ENCODE measurements around the gene UPF3A. TPM values are rescaled to one million over a fixed set of nuclear protein-coding genes. Genes with fewer than 3 reads are reported as not detected.
"Not testable (repeated sequence)": the region's sequence is repeated elsewhere in the genome, so short reads cannot be mapped to it uniquely, and the experiment has no call there.

Gene UPF3A
- total RNA-seq, 6 experiments from 2014 or later: 10.6 to 24.3 (median 14.8) TPM

DNA sequence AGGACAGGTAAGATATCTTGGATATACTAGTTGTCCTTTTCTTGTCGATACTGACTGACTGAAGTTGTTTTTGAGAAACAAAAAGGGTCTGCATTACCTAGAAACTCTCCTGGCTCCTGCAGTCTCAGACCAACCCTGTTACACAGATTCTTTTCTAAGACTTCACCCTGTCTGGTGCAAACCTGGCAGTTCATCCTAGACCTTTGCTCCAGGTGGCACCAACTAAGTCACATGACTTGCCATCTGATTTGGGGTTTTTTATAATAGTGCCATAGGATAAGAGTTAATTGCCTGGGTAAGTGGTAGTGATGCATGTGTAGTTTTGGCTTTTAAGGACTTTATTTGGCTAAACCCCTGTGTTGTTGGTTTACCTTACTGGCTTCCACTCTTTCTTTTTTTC lies 47.2 kb downstream of the UPF3A start:
- ATAC-seq: peak; percentile 59 to 81 (median 69)
- Histone ChIP-seq H3K9me3 (no peaks in the 10 kb centered on the region), H3K27ac (no peak overlapping the region), H3K27me3 (no peaks in the 10 kb centered on the region), H3K4me1 (peaks cover 0 to 9% (median 3%) of the 10 kb centered on the region in 4 donors), H3K4me3 (no peak overlapping the region), H3K36me3 (peaks cover 0 to 12% (median 8%) of the 10 kb centered on the region in 4 donors)
- intact Hi-C loops (cut with DNase I): no loop called here
- 100% methylated on average over 1 of the region's 1 CpG for WGBS (ENCODE audit: insufficient coverage, low coverage, low lambda C conversion rate, missing lambda C conversion rate)
- DNase-seq: no peak
- TF ChIP-seq, protein P1, sequence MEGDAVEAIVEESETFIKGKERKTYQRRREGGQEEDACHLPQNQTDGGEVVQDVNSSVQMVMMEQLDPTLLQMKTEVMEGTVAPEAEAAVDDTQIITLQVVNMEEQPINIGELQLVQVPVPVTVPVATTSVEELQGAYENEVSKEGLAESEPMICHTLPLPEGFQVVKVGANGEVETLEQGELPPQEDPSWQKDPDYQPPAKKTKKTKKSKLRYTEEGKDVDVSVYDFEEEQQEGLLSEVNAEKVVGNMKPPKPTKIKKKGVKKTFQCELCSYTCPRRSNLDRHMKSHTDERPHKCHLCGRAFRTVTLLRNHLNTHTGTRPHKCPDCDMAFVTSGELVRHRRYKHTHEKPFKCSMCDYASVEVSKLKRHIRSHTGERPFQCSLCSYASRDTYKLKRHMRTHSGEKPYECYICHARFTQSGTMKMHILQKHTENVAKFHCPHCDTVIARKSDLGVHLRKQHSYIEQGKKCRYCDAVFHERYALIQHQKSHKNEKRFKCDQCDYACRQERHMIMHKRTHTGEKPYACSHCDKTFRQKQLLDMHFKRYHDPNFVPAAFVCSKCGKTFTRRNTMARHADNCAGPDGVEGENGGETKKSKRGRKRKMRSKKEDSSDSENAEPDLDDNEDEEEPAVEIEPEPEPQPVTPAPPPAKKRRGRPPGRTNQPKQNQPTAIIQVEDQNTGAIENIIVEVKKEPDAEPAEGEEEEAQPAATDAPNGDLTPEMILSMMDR (IDR thresholded peaks at IDR 0.05): no peak
- no peak for TF ChIP-seq POLR2A (IDR thresholded peaks at IDR 0.05)

DNA sequence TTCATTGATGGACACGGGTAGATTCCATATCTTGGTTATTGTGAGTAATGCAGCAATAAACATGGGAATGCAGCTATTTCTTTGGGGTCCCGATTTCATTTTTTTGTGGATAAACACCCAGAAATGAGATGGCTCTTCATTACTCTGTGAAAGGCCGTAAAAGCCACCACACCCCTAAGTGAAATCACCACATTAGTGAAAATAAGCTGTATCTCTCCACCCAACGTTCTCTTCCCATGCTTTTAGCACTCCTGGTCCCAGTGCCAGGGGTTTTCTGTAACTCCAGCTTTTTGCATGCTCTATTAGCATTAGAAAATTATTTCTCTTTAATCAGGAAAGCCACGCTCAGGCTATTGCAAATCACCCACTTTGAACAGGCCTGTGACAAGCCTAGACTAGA lies 48.7 kb downstream of the UPF3A start:
- intact Hi-C loops (cut with DNase I): no loop called here
- Histone ChIP-seq H3K27me3 (no peaks in the 10 kb centered on the region), H3K4me1 (peaks cover 0 to 9% (median 3%) of the 10 kb centered on the region in 4 donors), H3K27ac (no peak overlapping the region), H3K9me3 (no peaks in the 10 kb centered on the region), H3K36me3 (no peaks in the 10 kb centered on the region), H3K4me3 (no peak overlapping the region)
- 98% methylated on average over 4 of the region's 5 CpGs for WGBS (ENCODE audit: insufficient coverage, low coverage, low lambda C conversion rate, missing lambda C conversion rate)
- ATAC-seq: no peak
- no peak for TF ChIP-seq POLR2A (IDR thresholded peaks at IDR 0.05)
- TF ChIP-seq, protein P1 (IDR thresholded peaks at IDR 0.05): no peak
- no peak for DNase-seq

DNA sequence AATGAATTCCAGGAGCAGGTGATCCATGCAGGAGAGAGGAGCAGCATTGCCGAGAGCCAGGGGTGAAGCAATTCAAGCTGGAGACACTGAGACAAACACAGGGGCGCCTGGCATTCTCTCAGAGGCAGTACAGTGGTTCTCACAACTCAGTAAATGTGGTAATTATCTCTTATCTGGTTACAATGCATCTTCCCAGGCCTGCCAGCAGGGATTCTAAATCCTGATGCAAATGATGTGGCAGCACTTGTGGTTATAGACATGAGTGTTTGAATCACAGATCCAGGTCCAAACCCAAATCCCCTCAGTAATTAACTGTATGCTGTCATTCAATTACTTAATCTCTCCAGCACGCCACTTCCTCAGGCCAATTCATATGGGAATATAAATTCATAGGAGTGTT lies 52.5 kb downstream of the UPF3A start:
- H3K27ac ChIP-seq; DNase-seq; intact Hi-C loops (cut with DNase I); H3K4me1 ChIP-seq; H3K4me3 ChIP-seq; H3K36me3 ChIP-seq; H3K27me3 ChIP-seq; ATAC-seq; H3K9me3 ChIP-seq: not testable (repeated sequence)
- WGBS (ENCODE audit: insufficient coverage, low coverage, low lambda C conversion rate, missing lambda C conversion rate): 77% methylated on average over 1 of the region's 3 CpGs

DNA sequence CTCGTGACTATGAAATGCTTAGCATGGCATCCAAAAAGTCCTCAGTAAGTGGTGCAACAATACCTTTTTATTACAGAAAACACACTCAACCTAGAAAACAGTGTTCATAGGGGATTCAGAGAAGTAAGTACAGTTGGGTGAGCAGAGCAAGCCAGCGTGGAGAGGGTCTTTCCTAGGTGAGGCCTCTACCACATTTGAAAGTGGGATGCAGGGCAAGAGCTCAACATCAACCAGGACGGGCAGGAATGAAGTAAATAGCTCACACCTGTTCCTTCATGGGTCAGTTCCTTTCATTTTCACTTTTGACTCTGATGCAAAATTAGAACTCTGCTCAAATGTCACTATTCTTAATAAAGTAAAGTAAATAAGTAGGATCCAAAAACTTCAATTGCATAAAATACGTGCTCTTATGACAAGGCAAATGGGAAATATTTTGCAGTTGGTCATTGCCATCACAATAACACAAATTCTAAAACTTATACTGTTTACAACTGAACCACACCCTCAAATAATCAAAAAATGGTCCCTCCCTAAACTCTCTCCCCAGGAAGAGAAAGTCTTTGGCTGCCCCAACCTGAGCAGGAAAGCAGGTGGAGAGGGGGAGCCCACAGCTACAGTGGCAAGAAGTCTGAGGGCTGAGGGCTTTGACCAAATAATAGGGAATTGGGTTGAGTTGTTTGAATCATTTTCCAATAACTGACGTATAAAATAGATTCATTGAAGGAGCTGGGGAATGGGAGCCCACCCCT lies 53.1 kb downstream of the UPF3A start:
- Histone ChIP-seq H3K27me3 (no peaks in the 10 kb centered on the region), H3K4me3 (no peak overlapping the region), H3K4me1 (no peaks in the 10 kb centered on the region), H3K27ac (no peak overlapping the region), H3K9me3 (no peaks in the 10 kb centered on the region), H3K36me3 (no peaks in the 10 kb centered on the region)
- DNase-seq (no peak), ATAC-seq (peak in 1 of 4 donors; percentile 25)
- WGBS (ENCODE audit: insufficient coverage, low coverage, low lambda C conversion rate, missing lambda C conversion rate): 44% methylated on average over 4 of the region's 5 CpGs
- intact Hi-C loops (cut with DNase I): no loop called here
- TF ChIP-seq POLR2A (IDR thresholded peaks at IDR 0.05): no peak
- TF ChIP-seq, protein P1 (IDR thresholded peaks at IDR 0.05): no peak

DNA sequence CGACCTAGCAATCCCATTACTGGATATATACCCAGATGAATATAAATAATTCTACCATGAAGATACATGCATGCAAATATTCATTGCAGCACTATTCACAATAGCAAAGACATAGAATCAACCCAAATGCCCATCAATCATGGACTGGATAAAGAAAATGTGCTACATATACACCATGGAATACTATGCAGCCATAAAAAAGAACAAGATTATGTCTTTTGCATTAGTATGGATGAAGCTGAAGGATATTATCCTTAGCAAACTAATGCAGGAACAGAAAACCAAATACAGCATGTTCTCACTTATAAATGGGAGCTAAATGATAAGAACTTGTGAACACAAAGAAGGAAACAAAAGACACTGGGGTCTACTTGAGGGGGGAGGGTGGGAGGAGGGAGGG lies 55.1 kb downstream of the UPF3A start:
- H3K4me1 ChIP-seq; H3K4me3 ChIP-seq; DNase-seq; ATAC-seq; H3K27ac ChIP-seq; H3K36me3 ChIP-seq; intact Hi-C loops (cut with DNase I); H3K9me3 ChIP-seq; H3K27me3 ChIP-seq: not testable (repeated sequence)
- WGBS (ENCODE audit: insufficient coverage, low coverage, low lambda C conversion rate, missing lambda C conversion rate): no CpG with 5 or more reads among the region's 1 CpG

Data from right lobe of liver (tissue), 6 donors.